ENCODE results near the gene DDX1.
"Not testable (repeated sequence)": the region's sequence is repeated elsewhere in the genome, so short reads cannot be mapped to it uniquely, and the experiment has no call there.

DDX1 gene

DNA sequence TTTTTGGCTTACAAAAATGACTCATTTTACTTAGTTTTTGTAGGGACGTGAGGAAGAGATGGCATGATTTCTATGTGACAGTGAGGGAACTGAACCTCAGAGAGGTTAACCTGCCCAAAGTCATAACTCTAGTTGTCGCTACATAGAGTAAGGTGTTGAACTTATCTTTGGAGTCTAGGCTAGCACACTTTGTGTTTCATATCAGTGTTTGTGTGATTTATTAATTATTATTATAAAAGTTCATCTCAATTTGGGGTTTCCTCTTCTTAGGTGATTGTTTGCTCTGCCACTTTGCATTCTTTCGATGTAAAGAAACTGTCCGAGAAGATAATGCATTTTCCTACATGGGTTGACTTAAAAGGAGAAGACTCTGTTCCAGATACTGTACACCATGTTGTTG is 28.3 kb downstream of the DDX1 start:
- Histone ChIP-seq H3K27ac (ENCODE audit: low read depth, low read length) (no peak overlapping the region), H3K36me3 (ENCODE audit: low read length) (peaks cover 55% of the 10 kb centered on the region), H2AFZ (ENCODE audit: low read depth, low read length, severe bottlenecking) (no peak overlapping the region), H3K9me3 (ENCODE audit: insufficient read depth, low read length) (no peaks in the 10 kb centered on the region), H3K4me2 (ENCODE audit: low read depth, low read length, poor library complexity, severe bottlenecking) (no peak overlapping the region), H3K4me3 (ENCODE audit: insufficient read depth, low read length, poor library complexity, severe bottlenecking) (no peak overlapping the region), H3K79me2 (ENCODE audit: insufficient read depth, low read length) (no peaks in the 10 kb centered on the region), H4K20me1 (ENCODE audit: low read depth, low read length) (no peaks in the 10 kb centered on the region), H3K9me2 (replicated peaks; ENCODE audit: insufficient read depth, low read length) (no peaks in the 10 kb centered on the region), H3F3A (ENCODE audit: insufficient read depth) (no peaks in the 10 kb centered on the region), H3K27me3 (ENCODE audit: low read length) (no peaks in the 10 kb centered on the region), H3K9ac (ENCODE audit: low read length) (no peak overlapping the region)
- TF ChIP-seq CTCF (IDR thresholded peaks at IDR 0.05; ENCODE audit: insufficient read depth, low read length, poor library complexity, severe bottlenecking) (no peak), EZH2phosphoT487 (conservative IDR thresholded peaks at IDR 0.05; ENCODE audit: low read length) (no peak)

GRCh38 chr2:15620340-15620739 is 28.7 kb downstream of the DDX1 start:
- Histone ChIP-seq H3F3A (ENCODE audit: insufficient read depth) (no peaks in the 10 kb centered on the region), H3K9me3 (ENCODE audit: insufficient read depth, low read length) (no peaks in the 10 kb centered on the region), H3K9me2 (replicated peaks; ENCODE audit: insufficient read depth, low read length) (no peaks in the 10 kb centered on the region), H3K27me3 (ENCODE audit: low read length) (no peaks in the 10 kb centered on the region), H3K9ac (ENCODE audit: low read length) (no peak overlapping the region), H3K4me2 (ENCODE audit: low read depth, low read length, poor library complexity, severe bottlenecking) (no peak overlapping the region), H2AFZ (ENCODE audit: low read depth, low read length, severe bottlenecking) (no peak overlapping the region), H4K20me1 (ENCODE audit: low read depth, low read length) (no peaks in the 10 kb centered on the region), H3K4me3 (ENCODE audit: insufficient read depth, low read length, poor library complexity, severe bottlenecking) (no peak overlapping the region), H3K79me2 (ENCODE audit: insufficient read depth, low read length) (no peaks in the 10 kb centered on the region), H3K36me3 (ENCODE audit: low read length) (peaks cover 59% of the 10 kb centered on the region), H3K27ac (ENCODE audit: low read depth, low read length) (no peak overlapping the region)
- no peak for TF ChIP-seq EZH2phosphoT487 (conservative IDR thresholded peaks at IDR 0.05; ENCODE audit: low read length)

DNA sequence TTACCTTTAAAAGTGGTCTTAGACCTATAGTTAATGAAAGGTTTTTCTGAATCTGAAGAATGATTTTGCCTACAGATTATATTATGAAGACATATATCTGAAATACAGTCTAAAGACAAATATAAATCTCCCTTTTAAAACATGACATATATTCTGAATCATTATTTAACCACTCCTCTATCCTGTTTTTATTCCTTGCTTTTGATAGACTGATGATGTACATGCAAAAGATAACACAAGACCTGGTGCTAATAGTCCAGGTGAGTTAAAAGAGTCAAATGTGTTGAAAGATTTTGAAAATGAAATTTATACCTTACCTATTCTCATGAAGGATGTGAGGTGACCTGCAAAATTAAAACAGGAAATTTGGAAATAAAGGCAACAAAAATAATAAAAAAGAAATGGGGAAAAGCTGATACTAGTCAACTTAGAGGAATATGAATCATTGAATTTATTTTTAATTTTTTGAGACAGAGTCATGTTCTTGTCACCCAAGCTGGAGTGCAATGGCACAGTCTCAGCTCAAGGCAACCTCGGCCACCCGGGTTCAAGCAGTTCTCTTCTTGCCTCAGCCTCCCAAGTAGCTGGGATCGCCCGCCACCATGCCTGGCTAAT is 29.3 kb downstream of the DDX1 start:
- Histone ChIP-seq H3K4me3 (ENCODE audit: insufficient read depth, low read length, poor library complexity, severe bottlenecking) (no peak overlapping the region), H3K9ac (ENCODE audit: low read length) (no peak overlapping the region), H3K79me2 (ENCODE audit: insufficient read depth, low read length) (no peaks in the 10 kb centered on the region), H3K36me3 (ENCODE audit: low read length) (peaks cover 65% of the 10 kb centered on the region), H3K9me2 (replicated peaks; ENCODE audit: insufficient read depth, low read length) (no peaks in the 10 kb centered on the region), H3K9me3 (ENCODE audit: insufficient read depth, low read length) (no peaks in the 10 kb centered on the region), H2AFZ (ENCODE audit: low read depth, low read length, severe bottlenecking) (no peak overlapping the region), H3K27ac (ENCODE audit: low read depth, low read length) (no peak overlapping the region), H3K27me3 (ENCODE audit: low read length) (no peaks in the 10 kb centered on the region), H4K20me1 (ENCODE audit: low read depth, low read length) (no peaks in the 10 kb centered on the region), H3F3A (ENCODE audit: insufficient read depth) (no peaks in the 10 kb centered on the region), H3K4me2 (ENCODE audit: low read depth, low read length, poor library complexity, severe bottlenecking) (no peak overlapping the region)
- TF ChIP-seq EZH2phosphoT487 (conservative IDR thresholded peaks at IDR 0.05; ENCODE audit: low read length), result no peak
- TF ChIP-seq CTCF (IDR thresholded peaks at IDR 0.05; ENCODE audit: insufficient read depth, low read length, poor library complexity, severe bottlenecking), result no peak

DNA sequence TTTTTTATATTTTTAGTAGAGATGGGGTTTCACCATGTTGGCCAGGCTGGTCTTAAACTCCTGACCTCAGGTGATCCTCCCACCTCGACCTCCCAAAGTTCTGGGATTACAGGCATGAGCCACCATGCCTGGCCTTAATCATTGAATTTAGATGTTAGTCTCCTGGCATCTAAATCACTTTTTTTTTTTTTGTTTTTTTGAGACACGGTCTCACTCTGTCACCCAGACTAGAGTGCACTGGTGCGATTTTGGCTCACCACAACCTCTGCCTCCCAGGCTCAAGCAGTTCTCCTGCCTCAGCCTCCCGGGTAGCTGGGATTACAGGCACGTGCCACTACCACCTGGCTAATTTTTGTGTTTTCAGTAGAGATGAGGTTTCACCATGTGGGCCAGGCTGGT is 29.8 kb downstream of the DDX1 start:
- not testable (repeated sequence) for H3K4me3 ChIP-seq (ENCODE audit: insufficient read depth, low read length, poor library complexity, severe bottlenecking); H3F3A ChIP-seq (ENCODE audit: insufficient read depth); H3K79me2 ChIP-seq (ENCODE audit: insufficient read depth, low read length); H3K9me3 ChIP-seq (ENCODE audit: insufficient read depth, low read length); H3K9ac ChIP-seq (ENCODE audit: low read length); H3K27ac ChIP-seq (ENCODE audit: low read depth, low read length); H4K20me1 ChIP-seq (ENCODE audit: low read depth, low read length); H2AFZ ChIP-seq (ENCODE audit: low read depth, low read length, severe bottlenecking); H3K4me2 ChIP-seq (ENCODE audit: low read depth, low read length, poor library complexity, severe bottlenecking); H3K27me3 ChIP-seq (ENCODE audit: low read length); H3K9me2 ChIP-seq (replicated peaks; ENCODE audit: insufficient read depth, low read length)
- peaks cover 65% of the 10 kb centered on the region for H3K36me3 ChIP-seq (ENCODE audit: low read length)
